Esophagus muscularis mucosa (tissue), 3 donors: ENCODE results near the gene HVCN1.

ENCODE experiments used
- POLR2A ChIP-seq: fragments of 450-650 bp; IDR thresholded peaks from one replicate; pipeline ENCODE4 v1.6.1; 2017; ENCODE audit warnings: antibody characterized with exemption, moderate library complexity, mild to moderate bottlenecking, low read depth
- TF ChIP-seq, protein P1 (sequence below), 3 experiments: fragments of 200-600 bp in 2 of 3; fragments of 450-650 bp in 1 of 3; sonication (generic) in 2 of 3; IDR thresholded peaks; one replicate each; pipeline ENCODE4 v1.5.1; 2017 to 2019; ENCODE audit warnings: antibody characterized with exemption in 3 of 3, mild to moderate bottlenecking in 2 of 3, moderate library complexity in 1 of 3

DNA sequence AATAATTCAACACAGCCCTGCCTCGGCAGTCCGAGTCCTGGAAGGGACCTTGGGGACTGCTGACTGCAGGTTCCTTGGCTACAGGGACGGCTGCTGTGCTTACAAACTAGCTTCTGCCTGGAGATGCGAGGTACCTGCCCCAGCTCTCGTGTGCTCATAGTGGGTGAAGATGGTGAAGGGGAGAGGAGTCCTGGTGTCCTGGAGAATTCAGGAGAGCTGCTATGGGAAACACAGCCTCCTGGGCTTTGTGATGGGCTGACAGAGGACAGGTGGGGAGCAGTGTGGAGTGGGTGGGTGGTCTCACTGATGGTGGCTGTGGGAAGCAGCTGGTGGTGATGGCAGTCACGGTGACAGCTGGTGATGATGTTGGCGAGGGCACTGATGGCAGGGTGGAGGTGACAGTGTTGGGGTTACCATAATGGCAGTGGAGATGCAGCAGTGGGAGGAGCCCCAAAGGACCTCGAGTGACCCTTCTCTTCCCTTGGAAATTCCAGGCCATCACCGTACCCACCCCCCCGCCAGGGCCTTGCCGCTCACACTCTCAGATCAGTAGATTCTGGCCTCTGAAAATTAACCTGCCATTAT, 32.8 kb downstream of the HVCN1 start:
- TF ChIP-seq, protein P1, sequence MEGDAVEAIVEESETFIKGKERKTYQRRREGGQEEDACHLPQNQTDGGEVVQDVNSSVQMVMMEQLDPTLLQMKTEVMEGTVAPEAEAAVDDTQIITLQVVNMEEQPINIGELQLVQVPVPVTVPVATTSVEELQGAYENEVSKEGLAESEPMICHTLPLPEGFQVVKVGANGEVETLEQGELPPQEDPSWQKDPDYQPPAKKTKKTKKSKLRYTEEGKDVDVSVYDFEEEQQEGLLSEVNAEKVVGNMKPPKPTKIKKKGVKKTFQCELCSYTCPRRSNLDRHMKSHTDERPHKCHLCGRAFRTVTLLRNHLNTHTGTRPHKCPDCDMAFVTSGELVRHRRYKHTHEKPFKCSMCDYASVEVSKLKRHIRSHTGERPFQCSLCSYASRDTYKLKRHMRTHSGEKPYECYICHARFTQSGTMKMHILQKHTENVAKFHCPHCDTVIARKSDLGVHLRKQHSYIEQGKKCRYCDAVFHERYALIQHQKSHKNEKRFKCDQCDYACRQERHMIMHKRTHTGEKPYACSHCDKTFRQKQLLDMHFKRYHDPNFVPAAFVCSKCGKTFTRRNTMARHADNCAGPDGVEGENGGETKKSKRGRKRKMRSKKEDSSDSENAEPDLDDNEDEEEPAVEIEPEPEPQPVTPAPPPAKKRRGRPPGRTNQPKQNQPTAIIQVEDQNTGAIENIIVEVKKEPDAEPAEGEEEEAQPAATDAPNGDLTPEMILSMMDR (IDR thresholded peaks at IDR 0.05) = no peak
- TF ChIP-seq POLR2A = no peak
